Astrocyte (in vitro differentiated cells and primary cell): ENCODE measurements around the gene TP53AIP1. TPM values are rescaled to one million over a fixed set of nuclear protein-coding genes. Genes with fewer than 3 reads are reported as not detected.

Source experiments
- DNase-seq: peaks from one replicate; pipeline ENCODE4 v3.0.0-alpha.2; 2010; ENCODE audit warnings: low read depth
- FAIRE-seq: peaks from 2 replicates; lab custom pipeline; 2011; peaks lifted over from hg19 to GRCh38; lab: Jason Lieb, UNC
- H2AFZ ChIP-seq: 2 replicates; pipeline ENCODE4 v1.6.0; 2012; ENCODE audit warnings: low read depth, low read length, inconsistent platforms
- H3K27ac ChIP-seq: 2 replicates; pipeline ENCODE4 v1.5.1; 2011; ENCODE audit warnings: low read depth, low read length, inconsistent platforms
- H3K27me3 ChIP-seq: 2 replicates; pipeline ENCODE4 v1.6.0; 2011; ENCODE audit warnings: low read length, inconsistent platforms; ENCODE audit not compliant: insufficient read depth
- H3K36me3 ChIP-seq: 2 replicates; pipeline ENCODE4 v1.5.1; 2011; ENCODE audit warnings: low read length, inconsistent platforms; ENCODE audit not compliant: insufficient read depth
- H3K4me1 ChIP-seq: 2 replicates; pipeline ENCODE4 v1.5.1; 2011; ENCODE audit warnings: low read length, inconsistent platforms; ENCODE audit not compliant: insufficient read depth
- H3K4me2 ChIP-seq: 2 replicates; pipeline ENCODE4 v1.6.0; 2012; ENCODE audit warnings: low read length, inconsistent platforms
- H3K4me3 ChIP-seq: 2 replicates; pipeline ENCODE4 v1.5.1; 2011; ENCODE audit warnings: low read depth, mild to moderate bottlenecking, low read length, inconsistent platforms; ENCODE audit not compliant: insufficient read depth
- H3K79me2 ChIP-seq: 2 replicates; pipeline ENCODE4 v1.6.0; 2012; ENCODE audit warnings: mild to moderate bottlenecking, low read length, inconsistent platforms; ENCODE audit not compliant: insufficient read depth
- H3K9ac ChIP-seq: 2 replicates; pipeline ENCODE4 v1.6.0; 2012; ENCODE audit warnings: mild to moderate bottlenecking, low read length, inconsistent platforms
- H3K9me3 ChIP-seq: 2 replicates; pipeline ENCODE4 v1.5.1; 2012; ENCODE audit warnings: low read depth, mild to moderate bottlenecking, low read length, inconsistent platforms; ENCODE audit not compliant: insufficient read depth
- H4K20me1 ChIP-seq: 2 replicates; pipeline ENCODE4 v1.6.0; 2012; ENCODE audit warnings: low read length, inconsistent platforms; ENCODE audit not compliant: insufficient read depth
- H3K27ac Mint-ChIP-seq: one replicate; pipeline ENCODE4 v1.8.0; 2021; ENCODE audit warnings: mild to moderate bottlenecking, mixed read lengths; ENCODE audit not compliant: unreplicated experiment
- H3K27me3 Mint-ChIP-seq: one replicate; pipeline ENCODE4 v1.8.0; 2021; ENCODE audit warnings: low read depth, mixed read lengths; ENCODE audit not compliant: unreplicated experiment
- H3K36me3 Mint-ChIP-seq: one replicate; pipeline ENCODE4 v1.8.0; 2021; ENCODE audit warnings: low read depth, mixed read lengths; ENCODE audit not compliant: unreplicated experiment
- H3K4me1 Mint-ChIP-seq: one replicate; pipeline ENCODE4 v1.8.0; 2021; ENCODE audit warnings: low read depth, mixed read lengths; ENCODE audit not compliant: unreplicated experiment
- H3K4me3 Mint-ChIP-seq: one replicate; pipeline ENCODE4 v1.8.0; 2021; ENCODE audit warnings: mild to moderate bottlenecking, moderate library complexity, mixed read lengths; ENCODE audit not compliant: unreplicated experiment
- H3K9me3 Mint-ChIP-seq: one replicate; pipeline ENCODE4 v1.8.0; 2021; ENCODE audit warnings: mild to moderate bottlenecking, mixed read lengths; ENCODE audit not compliant: unreplicated experiment
- EZH2 ChIP-seq: IDR thresholded peaks from 2 replicates; pipeline ENCODE4 v1.6.1; 2012; ENCODE audit warnings: mild to moderate bottlenecking, low read length, inconsistent platforms; ENCODE audit not compliant: insufficient read depth
- total RNA-seq: library from RNA; stranded (reverse); gene quantifications from 2 replicates; pipeline ENCODE4 v1.2.1, GENCODE V29; 2021
- TF ChIP-seq, protein P1 (sequence below): IDR thresholded peaks from 2 replicates; pipeline ENCODE4 v1.5.1; 2011; ENCODE audit warnings: low read depth, mild to moderate bottlenecking, inconsistent platforms, low read length, moderate library complexity; ENCODE audit not compliant: insufficient read depth

TP53AIP1 gene
- total RNA-seq, 1 donor from 2014 or later = 0.20 TPM

DNA sequence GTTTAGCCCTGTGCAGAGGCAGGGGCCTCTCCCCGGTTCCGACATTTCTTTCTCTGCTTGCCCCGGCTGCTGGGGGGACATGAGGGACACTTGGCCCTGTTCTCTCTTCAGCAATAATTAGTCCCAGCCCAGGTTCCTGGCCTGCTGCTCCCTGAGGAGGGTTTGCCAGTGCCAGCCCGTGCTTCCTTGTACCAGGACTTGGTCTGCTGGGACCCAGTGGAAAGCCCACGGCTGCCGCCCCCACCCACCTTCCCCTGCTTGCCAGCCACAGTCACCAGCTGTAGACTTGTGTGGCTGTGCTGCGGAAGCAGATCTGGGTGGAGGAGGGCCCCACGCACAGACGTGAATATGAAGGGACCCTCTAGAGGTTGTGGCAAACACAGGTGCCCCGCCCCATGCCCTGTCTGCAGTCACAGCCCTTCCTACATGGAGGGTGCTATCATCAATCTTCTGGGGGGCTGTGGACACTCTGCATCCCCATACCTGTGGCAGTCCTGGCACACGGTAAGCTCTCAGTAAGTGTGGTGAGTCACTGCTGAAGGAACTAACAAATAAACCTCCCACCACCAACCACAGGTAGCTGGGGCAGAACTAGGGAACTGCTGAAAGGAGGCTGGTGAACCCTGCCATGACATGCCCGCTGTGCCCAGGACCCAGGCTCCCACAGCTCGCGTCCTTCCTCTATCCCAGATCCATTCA, 949 bp downstream of the TP53AIP1 start:
- no peaks in the 10 kb centered on the region for H3K9me3 ChIP-seq
- H3K4me3 ChIP-seq = no peak overlapping the region
- no peak for DNase-seq
- Mint-ChIP-seq H3K27me3 (peaks cover 44% of the 10 kb centered on the region), H3K36me3 (no peaks in the 10 kb centered on the region), H3K27ac (no peak overlapping the region), H3K9me3 (peaks cover 4% of the 10 kb centered on the region), H3K4me3 (no peak overlapping the region), H3K4me1 (peaks cover 9% of the 10 kb centered on the region)
- H3K4me1 ChIP-seq = no peaks in the 10 kb centered on the region
- H2AFZ ChIP-seq = no peak overlapping the region
- no peak overlapping the region for H3K4me2 ChIP-seq
- H3K79me2 ChIP-seq = no peaks in the 10 kb centered on the region
- peaks cover 10% of the 10 kb centered on the region for H3K27me3 ChIP-seq
- H3K9ac ChIP-seq = no peak overlapping the region
- H3K36me3 ChIP-seq = no peaks in the 10 kb centered on the region
- H3K27ac ChIP-seq = no peak overlapping the region
- no peaks in the 10 kb centered on the region for H4K20me1 ChIP-seq
- TF ChIP-seq EZH2 = no peak
- TF ChIP-seq, protein P1, sequence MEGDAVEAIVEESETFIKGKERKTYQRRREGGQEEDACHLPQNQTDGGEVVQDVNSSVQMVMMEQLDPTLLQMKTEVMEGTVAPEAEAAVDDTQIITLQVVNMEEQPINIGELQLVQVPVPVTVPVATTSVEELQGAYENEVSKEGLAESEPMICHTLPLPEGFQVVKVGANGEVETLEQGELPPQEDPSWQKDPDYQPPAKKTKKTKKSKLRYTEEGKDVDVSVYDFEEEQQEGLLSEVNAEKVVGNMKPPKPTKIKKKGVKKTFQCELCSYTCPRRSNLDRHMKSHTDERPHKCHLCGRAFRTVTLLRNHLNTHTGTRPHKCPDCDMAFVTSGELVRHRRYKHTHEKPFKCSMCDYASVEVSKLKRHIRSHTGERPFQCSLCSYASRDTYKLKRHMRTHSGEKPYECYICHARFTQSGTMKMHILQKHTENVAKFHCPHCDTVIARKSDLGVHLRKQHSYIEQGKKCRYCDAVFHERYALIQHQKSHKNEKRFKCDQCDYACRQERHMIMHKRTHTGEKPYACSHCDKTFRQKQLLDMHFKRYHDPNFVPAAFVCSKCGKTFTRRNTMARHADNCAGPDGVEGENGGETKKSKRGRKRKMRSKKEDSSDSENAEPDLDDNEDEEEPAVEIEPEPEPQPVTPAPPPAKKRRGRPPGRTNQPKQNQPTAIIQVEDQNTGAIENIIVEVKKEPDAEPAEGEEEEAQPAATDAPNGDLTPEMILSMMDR = no peak
- no peak for FAIRE-seq

GRCh38 chr11:128941110-128941509, 1.6 kb downstream of the TP53AIP1 start:
- peaks cover 50% of the 10 kb centered on the region for H3K27me3 Mint-ChIP-seq
- TF ChIP-seq, protein P1 = no peak
- TF ChIP-seq EZH2 = no peak
- H3K4me2 ChIP-seq = no peak overlapping the region

GRCh38 chr11:128940603-128941002, 2.1 kb downstream of the TP53AIP1 start:
- no peaks in the 10 kb centered on the region for H3K36me3 Mint-ChIP-seq
- Histone ChIP-seq H3K36me3 (no peaks in the 10 kb centered on the region), H3K9ac (no peak overlapping the region), H2AFZ (no peak overlapping the region), H3K4me1 (no peaks in the 10 kb centered on the region), H3K79me2 (no peaks in the 10 kb centered on the region), H4K20me1 (no peaks in the 10 kb centered on the region), H3K27me3 (peaks cover 10% of the 10 kb centered on the region), H3K9me3 (no peaks in the 10 kb centered on the region), H3K4me3 (no peak overlapping the region), H3K27ac (no peak overlapping the region), H3K4me2 (no peak overlapping the region)
- peaks cover 11% of the 10 kb centered on the region for H3K4me1 Mint-ChIP-seq
- DNase-seq (no peak), FAIRE-seq (no peak)
- H3K4me3 Mint-ChIP-seq = no peak overlapping the region
- peaks cover 4% of the 10 kb centered on the region for H3K9me3 Mint-ChIP-seq
- peaks cover 52% of the 10 kb centered on the region for H3K27me3 Mint-ChIP-seq
- no peak overlapping the region for H3K27ac Mint-ChIP-seq
- TF ChIP-seq, protein P1 = no peak
- TF ChIP-seq EZH2 = no peak

More at GRCh38 chr11:128941110-128941509, 1.6 kb downstream of the TP53AIP1 start:
- Mint-ChIP-seq H3K4me3 (no peak overlapping the region), H3K27ac (no peak overlapping the region), H3K9me3 (peaks cover 4% of the 10 kb centered on the region), H3K4me1 (peaks cover 11% of the 10 kb centered on the region), H3K36me3 (no peaks in the 10 kb centered on the region)
- FAIRE-seq = no peak
- Histone ChIP-seq H2AFZ (no peak overlapping the region), H3K9ac (no peak overlapping the region), H3K36me3 (no peaks in the 10 kb centered on the region), H3K79me2 (no peaks in the 10 kb centered on the region), H3K27ac (no peak overlapping the region), H3K9me3 (no peaks in the 10 kb centered on the region), H4K20me1 (no peaks in the 10 kb centered on the region), H3K27me3 (peaks cover 10% of the 10 kb centered on the region), H3K4me1 (no peaks in the 10 kb centered on the region), H3K4me3 (no peak overlapping the region)
- DNase-seq = no peak
